HepG2 (cell line): ENCODE data around the gene TMEM131L. TPM values are rescaled to one million over a fixed set of nuclear protein-coding genes. Genes with fewer than 3 reads are reported as not detected.
"Not testable (repeated sequence)": the region's sequence is repeated elsewhere in the genome, so short reads cannot be mapped to it uniquely, and the experiment has no call there.

Experiments used
- ATAC-seq: fragments of 200-7000 bp; cut with Tn5 transposase; 3 replicates; pipeline ENCODE4 v1.9.1; 2020; ENCODE audit warnings: mild to moderate bottlenecking, moderate library complexity
- BruUV-seq: library from RNA; stranded (reverse); fragments of 400-500 nt; replicated peaks from 2 replicates; lab custom pipeline; 2021; lab: Mats Ljungman, UMichigan
- CTCF ChIA-PET: fragments of 300-600 bp; formaldehyde crosslinking; extraction: SDS; loops from one replicate; lab custom pipeline; 2021; ENCODE audit warnings: low total read pairs, inconsistent platforms, low intra/inter-chr PET ratio; lab: Yijun Ruan, JAX
- POLR2A ChIA-PET: fragments of 350-600 bp; sonication (Branson Sonifier 250); formaldehyde crosslinking; loops from one replicate; lab custom pipeline; 2020; ENCODE audit warnings: antibody characterized with exemption, inconsistent platforms; lab: Yijun Ruan, JAX
- DNase-seq: peaks from one replicate; pipeline ENCODE4 v3.0.0-alpha.2; 2015; ENCODE audit warnings: low spot score
- FAIRE-seq: peaks from 3 replicates; lab custom pipeline; 2011; peaks lifted over from hg19 to GRCh38; lab: Jason Lieb, UNC
- H2AFZ ChIP-seq: one replicate; pipeline ENCODE4 v1.6.1; 2011; ENCODE audit warnings: low read length, inconsistent platforms
- H3K27ac ChIP-seq: fragments of 300-600 bp; 3 replicates; pipeline ENCODE4 v1.8.0; 2011; ENCODE audit warnings: mixed run types, mild to moderate bottlenecking, mixed read lengths, low read length, inconsistent platforms; ENCODE audit not compliant: insufficient read depth; ENCODE audit errors: extremely low read length
- H3K27me3 ChIP-seq, 2 experiments: fragments of 200-600 bp in 1 of 2; 2 replicates in 1 of 2; 3 replicates in 1 of 2; pipeline versions ENCODE4 v1.6.0 to v1.8.0; 2011; ENCODE audit warnings: low read length in 2 of 2, mild to moderate bottlenecking in 2 of 2, moderate library complexity in 2 of 2, inconsistent platforms in 1 of 2; ENCODE audit not compliant: insufficient read depth in 2 of 2, control insufficient read depth in 1 of 2
- H3K36me3 ChIP-seq, 2 experiments: fragments of 200-600 bp in 1 of 2; replicated peaks in 1 of 2; 2 replicates in 1 of 2; 3 replicates in 1 of 2; pipeline versions ENCODE4 v1.5.1 to v1.8.0; 2011; ENCODE audit warnings: low read length in 2 of 2, inconsistent platforms in 1 of 2; ENCODE audit not compliant: insufficient read depth in 2 of 2, control insufficient read depth in 1 of 2
- H3K4me1 ChIP-seq: 2 replicates; pipeline ENCODE4 v1.5.1; 2012; ENCODE audit warnings: low read length, inconsistent platforms; ENCODE audit not compliant: insufficient read depth
- H3K4me2 ChIP-seq: 2 replicates; pipeline ENCODE4 v1.6.0; 2011; ENCODE audit warnings: low read depth, low read length, inconsistent platforms
- H3K4me3 ChIP-seq, 3 experiments: fragments of 200-600 bp in 1 of 3; sonication (generic), shearing (Covaris generic) in 1 of 3; replicated peaks in 1 of 3; 2 replicates each; pipeline ENCODE4 v1.5.1; 2011 to 2016; ENCODE audit warnings: low read length in 3 of 3, inconsistent platforms in 2 of 3, low read depth in 2 of 3, mild to moderate bottlenecking in 2 of 3, control low read depth in 1 of 3, mixed read lengths in 1 of 3; ENCODE audit not compliant: insufficient read depth in 1 of 3
- H3K79me2 ChIP-seq: one replicate; pipeline ENCODE4 v1.6.1; 2011; ENCODE audit warnings: low read length, inconsistent platforms; ENCODE audit not compliant: insufficient read depth
- H3K9ac ChIP-seq: 2 replicates; pipeline ENCODE4 v1.6.0; 2011; ENCODE audit warnings: mild to moderate bottlenecking, low read depth, low read length, inconsistent platforms; ENCODE audit not compliant: insufficient read depth
- H3K9me3 ChIP-seq: 2 replicates; pipeline ENCODE4 v1.5.1; 2012; ENCODE audit warnings: mild to moderate bottlenecking, low read length
- H4K20me1 ChIP-seq: 2 replicates; pipeline ENCODE4 v1.6.0; 2011; ENCODE audit warnings: inconsistent platforms, mild to moderate bottlenecking, low read length, moderate library complexity; ENCODE audit not compliant: insufficient read depth
- SNAPC2 ChIP-seq: sonication (generic); formaldehyde crosslinking; IDR thresholded peaks from 2 replicates; pipeline ENCODE4 v1.8.1; 2022; ENCODE audit warnings: mild to moderate bottlenecking, missing genetic modification reagents
- SOX6 ChIP-seq, 2 experiments: fragments of 450-650 bp in 1 of 2; sonication (generic) in 1 of 2; formaldehyde crosslinking in 1 of 2; IDR thresholded peaks; 2 replicates each; pipeline versions ENCODE4 v1.4.0 to v1.6.1; 2017 to 2020; ENCODE audit warnings: antibody characterized with exemption in 1 of 2, mild to moderate bottlenecking in 1 of 2, missing genetic modification reagents in 1 of 2
- WGBS: methylation state at CpG from one replicate; pipeline ENCODE4 v1.1.6; 2017; ENCODE audit warnings: low lambda C conversion rate; 5-methylcytosine and 5-hydroxymethylcytosine counted together
- in situ Hi-C: cut with HindIII; loops from 2 replicates; pipeline ENCODE4 v1.10.0; 2017; ENCODE audit warnings: low pct_unique_long_range_greater_than_20kb; ENCODE audit not compliant: extremely low pct_ligation_motif_present
- intact Hi-C: fragments of 100-400 bp; cut with micrococcal nuclease; formaldehyde crosslinking; loops from one replicate; pipeline ENCODE4 v1.10.0; 2022; ENCODE audit not compliant: unreplicated experiment
- polyA plus RNA-seq, 8 experiments: library from polyadenylated mRNA; depleted of rRNA in 3 of 8; stranded (reverse) in 7 of 8; unstranded in 1 of 8; fragments of >200 nt; fragmentation: Illumina TruSeq in 4 of 8; extraction: Trizol in 4 of 8; gene quantifications; 2 replicates each; pipeline versions ENCODE4 v1.2.1 to v1.2.3, GENCODE V29; 2011 to 2016; ENCODE audit warnings: low read depth in 4 of 8, missing spikeins in 1 of 8, mixed read lengths in 1 of 8; ENCODE audit not compliant: insufficient read depth in 1 of 8
- total RNA-seq, 5 experiments: library from RNA; depleted of rRNA; stranded (reverse); fragments of >200 nt; fragmentation: Illumina TruSeq; extraction: Trizol; gene quantifications; 2 replicates each; pipeline ENCODE4 v1.2.3, GENCODE V29; 2016; ENCODE audit warnings: low read depth in 1 of 5
- TF ChIP-seq, protein P1 (sequence below): IDR thresholded peaks from 2 replicates; pipeline ENCODE4 v1.6.1; 2016; ENCODE audit warnings: missing biosample characterization, missing genetic modification reagents, low read depth

Gene TMEM131L
- total and polyA plus RNA-seq, 2 of the 13 experiments (the other 11 are each of a cell fraction or from before 2014, with no cell fraction given), result 2.2 to 4.5 TPM

DNA sequence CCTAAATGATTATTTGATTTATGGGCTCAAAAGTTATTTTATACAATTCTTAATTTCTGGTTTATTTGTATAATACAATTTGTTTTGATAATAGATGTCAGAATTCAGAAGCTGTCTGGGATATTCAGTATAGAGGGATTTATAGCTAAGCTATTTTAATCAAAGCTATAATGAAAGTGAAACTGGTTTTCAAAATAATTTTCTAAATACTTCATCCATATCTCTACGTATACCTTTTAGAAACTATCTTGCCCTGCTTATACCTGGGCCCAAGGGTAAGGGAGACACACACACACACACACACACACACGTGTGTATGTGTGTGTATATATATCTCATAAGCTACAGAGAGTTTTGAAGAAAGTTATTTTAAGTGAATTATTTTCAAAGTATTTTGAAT lies 2.9 kb downstream of the TMEM131L start:
- Histone ChIP-seq H3K27me3 (peaks cover 0 to 12% of the 10 kb centered on the region in 2 experiments; a peak in 3 of 5 replicates), H3K36me3 (no peaks in the 10 kb centered on the region), H3K9me3 (no peaks in the 10 kb centered on the region), H3K4me2 (no peak overlapping the region)
- POLR2A ChIA-PET, result no interaction called here
- ATAC-seq (no peak), FAIRE-seq (no peak)
- CTCF ChIA-PET, result no interaction called here
- WGBS, result 92% methylated on average over 2 of the region's 2 CpGs
- TF ChIP-seq SNAPC2 (no peak), SOX6 (IDR thresholded peaks at IDR 0.05) (no peak), SOX6 (CRISPR knock-in tag; IDR thresholded peaks at IDR 0.05) (no peak)
- TF ChIP-seq, protein P1, sequence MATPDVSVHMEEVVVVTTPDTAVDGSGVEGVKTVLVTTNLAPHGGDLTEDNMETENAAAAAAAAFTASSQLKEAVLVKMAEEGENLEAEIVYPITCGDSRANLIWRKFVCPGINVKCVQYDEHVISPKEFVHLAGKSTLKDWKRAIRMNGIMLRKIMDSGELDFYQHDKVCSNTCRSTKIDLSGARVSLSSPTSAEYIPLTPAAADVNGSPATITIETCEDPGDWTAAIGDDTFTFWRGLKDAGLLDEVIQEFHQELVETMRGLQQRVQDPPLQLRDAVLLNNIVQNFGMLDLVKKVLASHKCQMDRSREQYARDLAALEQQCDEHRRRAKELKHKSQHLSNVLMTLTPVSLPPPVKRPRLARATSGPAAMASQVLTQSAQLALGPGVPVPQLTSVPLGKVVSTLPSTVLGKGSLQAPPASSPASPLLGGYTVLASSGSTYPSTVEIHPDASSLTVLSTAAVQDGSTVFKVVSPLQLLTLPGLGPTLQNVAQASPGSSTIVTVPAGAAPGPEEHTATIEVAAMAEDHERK (CRISPR knock-in tag), result no peak
- TF ChIP-seq, all 625 proteins: peak for 0
- Histone ChIP-seq H3K4me3 (no peak overlapping the region), H3K9ac (no peak overlapping the region), H3K4me1 (peaks cover 26% of the 10 kb centered on the region), H3K79me2 (no peaks in the 10 kb centered on the region), H2AFZ (no peak overlapping the region), H4K20me1 (no peaks in the 10 kb centered on the region), H3K27ac (no peak overlapping the region)
- intact Hi-C loops, result loop anchor here (5.0 kb wide), 2 partner anchors 48 to 88 kb away; no protein-coding TSS in a partner anchor
- DNase-seq, result no peak
- in situ Hi-C loops, result no loop called here
- BruUV-seq, result no TSS peak

DNA sequence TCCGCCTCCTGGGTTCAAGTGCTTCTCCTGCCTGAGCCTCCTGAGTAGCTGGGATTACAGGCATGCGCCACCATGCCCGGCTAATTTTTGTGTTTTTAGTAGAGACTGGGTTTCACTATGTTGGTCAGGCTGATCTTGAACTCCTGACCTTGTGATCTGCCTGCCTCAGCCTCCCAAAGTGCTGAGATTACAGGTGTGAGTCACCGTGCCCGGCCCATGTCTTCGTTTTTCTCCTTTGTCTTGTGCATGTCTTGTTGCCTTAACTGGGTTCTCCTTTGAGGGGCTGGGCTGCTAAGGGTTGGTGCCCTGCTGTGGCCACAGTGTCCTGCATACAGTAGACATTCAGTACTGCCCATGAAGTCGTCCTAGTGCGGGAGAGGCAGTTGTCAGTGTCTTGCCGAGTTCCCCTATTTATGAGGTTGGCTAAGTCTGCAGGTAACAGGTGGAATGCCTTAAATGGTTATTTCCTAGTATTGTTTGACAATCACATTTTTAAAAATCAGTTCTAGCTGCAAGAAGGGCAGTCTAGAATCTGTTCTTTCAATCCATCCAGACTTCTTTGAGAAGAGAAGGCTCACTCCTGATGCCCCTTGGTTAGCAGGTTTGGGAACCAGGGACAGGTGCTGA lies 5.0 kb downstream of the TMEM131L start:
- BruUV-seq, intact Hi-C loops, DNase-seq, H3K9me3 ChIP-seq, H3K4me2 ChIP-seq, H2AFZ ChIP-seq, H3K36me3 ChIP-seq, H3K9ac ChIP-seq, H3K4me3 ChIP-seq, ATAC-seq, H3K27me3 ChIP-seq, CTCF ChIA-PET, in situ Hi-C loops, FAIRE-seq, POLR2A ChIA-PET, H4K20me1 ChIP-seq, H3K27ac ChIP-seq, H3K79me2 ChIP-seq: not testable (repeated sequence)
- peaks cover 15% of the 10 kb centered on the region; the same call in 1 of the 2 replicates for H3K4me1 ChIP-seq
- WGBS, result 90% methylated on average over 8 of the region's 9 CpGs
